Psoas muscle (tissue), 8 donors: Measurements from ENCODE around the gene FAM53C. TPM values are rescaled to one million over a fixed set of nuclear protein-coding genes. Genes with fewer than 3 reads are reported as not detected.

Source experiments
- ATAC-seq, 4 donors: fragments of 200-7000 bp; cut with Tn5 transposase; one replicate each; pipeline ENCODE4 v1.9.1; 2020; ENCODE audit warnings: moderate library complexity in 3 of 4, mild to moderate bottlenecking in 2 of 4
- DNase-seq, 2 donors: peaks; one replicate each; pipeline ENCODE4 v3.0.0-alpha.2; 2020
- H3K27ac ChIP-seq: fragments of 200-600 bp; one replicate; pipeline ENCODE4 v1.8.0; 2022
- H3K27me3 ChIP-seq, 3 donors: fragments of 200-600 bp in 1 of 3; one replicate each; pipeline versions ENCODE4 v1.6.1 to v1.8.0; 2013 to 2022; ENCODE audit warnings: low read length in 2 of 3, mild to moderate bottlenecking in 2 of 3, moderate library complexity in 1 of 3; ENCODE audit not compliant: insufficient read depth in 3 of 3
- H3K36me3 ChIP-seq, 2 donors: fragments of 200-600 bp in 1 of 2; one replicate each; pipeline versions ENCODE4 v1.6.1 to v1.8.0; 2013 to 2022; ENCODE audit warnings: low read depth in 1 of 2, mild to moderate bottlenecking in 1 of 2, moderate library complexity in 1 of 2; ENCODE audit not compliant: insufficient read depth in 1 of 2
- H3K4me1 ChIP-seq: fragments of 200-600 bp; one replicate; pipeline ENCODE4 v1.8.0; 2022
- H3K4me3 ChIP-seq: fragments of 200-600 bp; one replicate; pipeline ENCODE4 v1.8.0; 2022; ENCODE audit warnings: mild to moderate bottlenecking
- H3K9me3 ChIP-seq: fragments of 200-600 bp; one replicate; pipeline ENCODE4 v1.8.0; 2022
- WGBS, 3 donors: extraction: QIAGEN DNeasy Blood & Tissue Kit; methylation state at CpG; one replicate each; pipeline versions ENCODE4 v1.1.6 to v1.1.7; 2013; 5-methylcytosine and 5-hydroxymethylcytosine counted together
- intact Hi-C, 2 donors: fragments of 100-400 bp; cut with DNase I; formaldehyde crosslinking; loops; one replicate each; pipeline versions ENCODE4 v1.11.0 to v1.14.2; 2022
- polyA plus RNA-seq, 3 donors: library from polyadenylated mRNA; stranded (reverse); fragments of 200-250 nt; gene quantifications; one replicate each; pipeline ENCODE4 v1.2.3, GENCODE V29; 2013
- total RNA-seq, 4 donors: library from RNA; stranded (reverse); fragmentation: NEBNext Ultra II Directional in 2 of 4; extraction: Animal tissue kit (Norgen Biotek cat#: 25700) in 2 of 4; gene quantifications; one replicate each; pipeline versions ENCODE4 v1.2.1 to v1.2.4, GENCODE V29; 2021 to 2023
- TF ChIP-seq, protein P1 (sequence below): fragments of 200-600 bp; IDR thresholded peaks from one replicate; pipeline ENCODE4 v1.8.0; 2022; ENCODE audit warnings: antibody characterized with exemption
- donor health status: healthy with polysubstance abuse.
- donor health status: DM: no; HTN: no; CAD: no; lungs with moderate emphysema.
- donor health status: Bipolar disorder and iron deficiency.
- donor health status: healthy.
- donor health status: DM: yes; HTN: yes; CAD: no.
- donor health status: DM: no; HTN: no; CAD: no.
- donor health status: DM: no; HTN: no; CAD: no.
- donor health status: DM: yes; HTN: yes; CAD: no.

Gene FAM53C
- total and polyA plus RNA-seq, 7 donors: 10.8 to 57.6 (median 36.0) TPM

- Histone ChIP-seq H3K4me3 (peak overlapping the region; percentile 73), H3K27me3 (no peaks in the 10 kb centered on the region), H3K4me1 (peaks cover 22% of the 10 kb centered on the region), H3K27ac (peak overlapping the region; percentile 99), H3K36me3 (peaks cover 3 to 47% of the 10 kb centered on the region in 2 donors), H3K9me3 (no peaks in the 10 kb centered on the region)
- 52 to 78% (median 55%) methylated on average over 2 of the region's 2 CpGs for WGBS, 3 donors
- TF ChIP-seq, protein P1, sequence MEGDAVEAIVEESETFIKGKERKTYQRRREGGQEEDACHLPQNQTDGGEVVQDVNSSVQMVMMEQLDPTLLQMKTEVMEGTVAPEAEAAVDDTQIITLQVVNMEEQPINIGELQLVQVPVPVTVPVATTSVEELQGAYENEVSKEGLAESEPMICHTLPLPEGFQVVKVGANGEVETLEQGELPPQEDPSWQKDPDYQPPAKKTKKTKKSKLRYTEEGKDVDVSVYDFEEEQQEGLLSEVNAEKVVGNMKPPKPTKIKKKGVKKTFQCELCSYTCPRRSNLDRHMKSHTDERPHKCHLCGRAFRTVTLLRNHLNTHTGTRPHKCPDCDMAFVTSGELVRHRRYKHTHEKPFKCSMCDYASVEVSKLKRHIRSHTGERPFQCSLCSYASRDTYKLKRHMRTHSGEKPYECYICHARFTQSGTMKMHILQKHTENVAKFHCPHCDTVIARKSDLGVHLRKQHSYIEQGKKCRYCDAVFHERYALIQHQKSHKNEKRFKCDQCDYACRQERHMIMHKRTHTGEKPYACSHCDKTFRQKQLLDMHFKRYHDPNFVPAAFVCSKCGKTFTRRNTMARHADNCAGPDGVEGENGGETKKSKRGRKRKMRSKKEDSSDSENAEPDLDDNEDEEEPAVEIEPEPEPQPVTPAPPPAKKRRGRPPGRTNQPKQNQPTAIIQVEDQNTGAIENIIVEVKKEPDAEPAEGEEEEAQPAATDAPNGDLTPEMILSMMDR: no peak
- ATAC-seq (no peak), DNase-seq (no peak)
- intact Hi-C loops: no loop called here
These were observed 1.4 kb downstream of the FAM53C start for GRCh38 chr5:138339464-138339863.

DNA sequence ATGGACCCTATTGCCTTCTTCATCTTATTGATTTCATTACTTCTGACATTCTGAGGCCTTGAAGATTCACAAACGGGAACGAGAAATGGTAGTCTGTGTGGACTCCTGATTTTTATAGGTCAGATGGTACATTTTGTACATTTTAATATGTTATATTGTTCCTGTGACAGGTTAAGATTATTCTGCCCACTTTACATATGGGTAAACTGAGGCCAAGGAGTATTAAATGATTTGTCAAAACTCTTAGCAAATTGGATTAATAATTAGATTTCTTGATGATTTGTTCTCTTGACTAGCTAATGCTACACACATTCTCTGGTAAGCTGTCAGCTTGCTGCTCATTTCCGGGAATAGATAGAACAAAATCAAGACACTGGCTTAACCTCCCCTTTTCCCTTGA is 1.9 kb downstream of the FAM53C start:
- no peak for ATAC-seq
- WGBS, 3 donors: 84 to 89% (median 89%) methylated on average over 3 of the region's 3 CpGs
- H3K27ac ChIP-seq: peak overlapping the region; percentile 99
- TF ChIP-seq, protein P1: no peak
- peaks cover 3 to 52% of the 10 kb centered on the region in 2 donors for H3K36me3 ChIP-seq
- H3K4me1 ChIP-seq: peaks cover 22% of the 10 kb centered on the region
- peak overlapping the region; percentile 73 for H3K4me3 ChIP-seq
- no peaks in the 10 kb centered on the region for H3K27me3 ChIP-seq
- no peak for DNase-seq
- no peaks in the 10 kb centered on the region for H3K9me3 ChIP-seq
- intact Hi-C loops: no loop called here

- DNase-seq: no peak
- peak in 1 of 4 donors; percentile 17 for ATAC-seq
- Histone ChIP-seq H3K9me3 (no peaks in the 10 kb centered on the region), H3K4me3 (no peak overlapping the region), H3K27ac (no peak overlapping the region), H3K27me3 (no peaks in the 10 kb centered on the region), H3K36me3 (peaks cover 7 to 87% of the 10 kb centered on the region in 2 donors), H3K4me1 (peaks cover 22% of the 10 kb centered on the region)
- TF ChIP-seq, protein P1: no peak
- WGBS, 3 donors: 94 to 96% (median 96%) methylated on average over 30 to 32 of the region's 32 CpGs
- intact Hi-C loops: no loop called here
These were observed 7.0 kb downstream of the FAM53C start for GRCh38 chr5:138344887-138345622.

DNA sequence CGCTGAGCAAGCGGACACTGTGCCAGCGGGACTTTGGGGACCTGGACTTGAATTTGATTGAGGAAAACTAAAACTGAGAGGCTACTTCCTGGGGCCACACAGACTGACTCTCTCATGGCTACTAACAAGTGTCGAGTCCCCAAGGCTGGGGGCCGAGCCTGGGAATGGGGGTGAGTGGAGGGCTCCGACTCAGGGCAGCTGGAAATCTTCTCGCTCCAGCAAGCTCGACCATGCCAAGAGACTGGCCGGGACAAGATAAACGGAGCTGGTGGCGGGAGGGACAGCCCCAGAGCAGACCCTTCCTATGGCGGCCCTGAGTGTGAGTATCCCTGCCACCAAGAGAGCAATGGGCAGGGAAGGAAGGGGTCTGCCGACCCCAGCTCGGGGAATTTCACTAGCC is 8.8 kb downstream of the FAM53C start:
- H3K27me3 ChIP-seq: no peaks in the 10 kb centered on the region
- H3K27ac ChIP-seq: no peak overlapping the region
- intact Hi-C loops: no loop called here
- TF ChIP-seq, protein P1: no peak
- peaks cover 3% of the 10 kb centered on the region for H3K9me3 ChIP-seq
- no peak overlapping the region for H3K4me3 ChIP-seq
- peaks cover 11% of the 10 kb centered on the region for H3K4me1 ChIP-seq
- 95 to 97% (median 96%) methylated on average over 14 of the region's 14 CpGs for WGBS, 3 donors
- no peak for DNase-seq
- peaks cover 4 to 69% of the 10 kb centered on the region in 2 donors for H3K36me3 ChIP-seq
- ATAC-seq: no peak
